Suppressor macrophage treated with lipopolysaccharide for 4 hours (primary cell): ENCODE data around the gene DNAI1.
A peak's percentile ranks its signal among the peaks of the same experiment; 100 is the strongest.

Experiments
- DNase-seq: peaks from one replicate; pipeline ENCODE4 v3.0.0-alpha.2; 2020

The DNAI1 gene

GRCh38 chr9:34560599-34561214 is 102.1 kb downstream of the DNAI1 start:
- no peak for DNase-seq

DNA sequence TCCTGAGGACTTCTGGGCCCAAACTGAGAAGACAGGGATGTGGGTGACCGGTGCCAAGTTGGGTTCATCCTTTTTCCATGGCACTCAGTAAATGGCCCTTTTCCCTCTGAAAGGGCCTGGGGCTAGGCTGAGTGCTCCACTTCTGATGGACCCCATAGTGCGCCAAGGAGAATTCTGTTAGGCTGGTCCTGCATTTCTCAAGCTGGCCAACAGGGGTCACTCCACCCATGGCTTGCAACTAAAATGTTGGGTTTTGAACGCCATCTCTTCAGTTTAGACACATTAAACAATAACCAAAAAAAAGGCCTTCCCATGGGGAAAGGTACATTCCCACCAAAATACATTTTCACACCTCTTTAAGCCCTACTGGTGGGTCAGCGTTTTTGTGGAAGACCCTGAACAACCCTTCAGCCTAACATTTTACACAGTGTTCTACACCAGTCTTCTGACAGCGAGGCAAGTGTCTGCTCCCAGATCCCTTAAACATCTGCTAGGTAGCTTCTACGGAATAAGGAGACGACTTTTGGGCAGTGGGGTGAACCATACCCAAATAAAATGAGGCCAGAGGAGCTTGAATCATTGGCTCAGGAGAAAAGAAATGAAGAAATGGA is 103.6 kb downstream of the DNAI1 start:
- peak; percentile 16 for DNase-seq

GRCh38 chr9:34563262-34563661 is 104.7 kb downstream of the DNAI1 start:
- DNase-seq = no peak

DNA sequence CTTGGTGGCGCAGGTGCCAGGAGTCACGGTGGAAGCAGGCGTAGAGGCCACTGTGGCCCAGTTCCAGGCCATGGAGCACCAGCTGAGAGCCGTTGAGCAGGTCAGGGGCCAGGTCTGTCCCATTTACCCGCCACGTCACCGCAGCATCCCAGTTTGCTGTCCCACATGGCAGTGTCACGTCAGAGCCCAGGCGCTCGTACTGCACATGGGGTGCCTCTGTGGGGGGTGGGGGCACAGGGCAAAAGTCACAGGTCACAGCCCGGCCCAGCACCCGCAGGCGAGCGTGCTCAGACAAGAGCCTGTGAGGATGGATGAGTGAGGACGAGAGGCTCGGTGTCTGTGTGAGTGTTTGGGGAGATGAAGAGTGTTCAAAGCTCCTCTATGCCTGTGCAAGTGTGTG is 106.0 kb downstream of the DNAI1 start:
- DNase-seq = no peak

DNA sequence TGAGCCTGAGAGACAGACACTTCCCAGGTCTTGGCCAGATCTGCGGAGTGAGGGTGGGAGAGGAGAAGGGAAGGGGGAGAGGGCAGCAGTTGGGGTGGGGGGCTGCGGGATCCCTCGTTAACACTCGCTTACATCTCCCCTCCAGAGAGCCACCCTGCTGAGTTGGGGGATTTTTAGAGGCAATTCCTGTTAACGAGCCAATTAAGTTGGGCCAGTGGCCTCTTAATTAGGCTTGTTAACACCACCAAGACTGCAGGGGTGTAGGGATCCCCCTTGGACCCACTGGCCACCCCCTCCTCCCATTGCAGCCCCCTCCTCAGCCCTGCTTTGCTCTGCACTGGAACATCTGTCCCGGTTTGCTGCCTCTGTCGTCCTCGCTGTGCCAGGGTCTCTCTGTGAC is 107.3 kb downstream of the DNAI1 start:
- no peak for DNase-seq

DNA sequence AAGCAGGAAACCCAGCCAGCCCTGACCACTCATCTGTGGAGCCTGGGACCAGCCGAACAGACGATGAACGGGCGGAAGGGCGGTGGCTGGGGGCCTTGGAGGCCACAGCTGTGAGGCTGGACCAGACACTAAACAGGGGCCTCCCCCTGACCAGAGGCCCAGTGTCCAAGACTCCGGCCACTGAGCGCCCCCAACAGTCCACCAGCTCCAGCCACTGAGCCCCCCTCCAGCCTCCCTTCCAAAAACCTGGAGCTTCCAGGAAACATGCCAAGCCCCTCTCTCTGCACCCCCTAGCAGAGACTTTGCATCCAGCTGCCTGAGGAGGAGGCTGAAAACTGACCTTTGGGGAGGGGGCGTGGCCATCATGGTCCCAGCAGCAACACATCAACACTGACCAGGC is 107.7 kb downstream of the DNAI1 start:
- no peak for DNase-seq

- DNase-seq = no peak
These were observed 108.4 kb downstream of the DNAI1 start for GRCh38 chr9:34566972-34567371.

- DNase-seq = no peak
These were observed 109.5 kb downstream of the DNAI1 start for GRCh38 chr9:34568133-34568532.

DNA sequence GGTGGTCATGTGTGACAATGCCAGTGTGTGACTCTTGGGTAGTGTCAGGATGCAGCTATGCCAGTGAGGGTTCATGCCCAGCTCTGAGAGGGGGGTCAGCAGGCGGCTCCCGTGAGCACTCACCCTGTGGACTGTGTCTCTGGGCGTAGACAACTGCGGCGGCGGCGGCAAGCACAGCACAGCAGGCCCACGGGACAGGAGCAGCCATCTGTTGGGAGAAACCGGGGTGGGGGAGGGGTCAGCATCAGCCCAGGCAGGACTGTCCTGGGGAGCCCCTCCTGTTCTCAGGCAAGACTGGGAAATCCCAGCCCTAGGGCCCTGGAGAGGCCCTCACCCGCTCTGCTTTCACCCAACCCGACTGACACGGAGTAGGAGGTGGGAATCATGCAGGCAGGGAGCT is 110.2 kb downstream of the DNAI1 start:
- DNase-seq = no peak

DNA sequence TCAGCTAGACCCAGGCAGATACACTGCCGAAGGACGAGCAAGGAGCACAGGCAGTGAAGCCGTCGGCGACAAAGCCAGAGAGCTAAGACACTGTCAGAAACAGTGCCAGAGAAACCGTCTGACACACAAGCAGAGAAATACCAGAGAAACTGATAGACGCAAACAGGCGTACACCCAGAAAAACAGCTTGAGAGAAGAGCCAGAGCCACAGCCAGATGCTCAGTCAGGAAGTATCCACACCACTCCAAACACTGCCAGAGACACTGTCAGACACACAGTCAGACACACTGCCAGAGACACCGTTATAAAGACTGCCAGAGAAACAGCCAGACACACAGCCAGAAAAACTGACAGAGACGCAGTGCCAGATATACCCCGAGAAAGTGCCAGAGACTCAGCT is 111.8 kb downstream of the DNAI1 start:
- DNase-seq = no peak
